ENCODE results near the gene NOC3L.

GRCh38 chr10:94320285-94320914, 42.3 kb downstream of the NOC3L start:
- TF ChIP-seq, protein P1, sequence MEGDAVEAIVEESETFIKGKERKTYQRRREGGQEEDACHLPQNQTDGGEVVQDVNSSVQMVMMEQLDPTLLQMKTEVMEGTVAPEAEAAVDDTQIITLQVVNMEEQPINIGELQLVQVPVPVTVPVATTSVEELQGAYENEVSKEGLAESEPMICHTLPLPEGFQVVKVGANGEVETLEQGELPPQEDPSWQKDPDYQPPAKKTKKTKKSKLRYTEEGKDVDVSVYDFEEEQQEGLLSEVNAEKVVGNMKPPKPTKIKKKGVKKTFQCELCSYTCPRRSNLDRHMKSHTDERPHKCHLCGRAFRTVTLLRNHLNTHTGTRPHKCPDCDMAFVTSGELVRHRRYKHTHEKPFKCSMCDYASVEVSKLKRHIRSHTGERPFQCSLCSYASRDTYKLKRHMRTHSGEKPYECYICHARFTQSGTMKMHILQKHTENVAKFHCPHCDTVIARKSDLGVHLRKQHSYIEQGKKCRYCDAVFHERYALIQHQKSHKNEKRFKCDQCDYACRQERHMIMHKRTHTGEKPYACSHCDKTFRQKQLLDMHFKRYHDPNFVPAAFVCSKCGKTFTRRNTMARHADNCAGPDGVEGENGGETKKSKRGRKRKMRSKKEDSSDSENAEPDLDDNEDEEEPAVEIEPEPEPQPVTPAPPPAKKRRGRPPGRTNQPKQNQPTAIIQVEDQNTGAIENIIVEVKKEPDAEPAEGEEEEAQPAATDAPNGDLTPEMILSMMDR (conservative IDR thresholded peaks at IDR 0.05; ENCODE audit: low read length), result peak; percentile 96
- TF ChIP-seq EZH2phosphoT487 (IDR thresholded peaks at IDR 0.05; ENCODE audit: borderline replicate concordance, low read depth, low read length), result no peak
